RCC 7860 (cell line): ENCODE data around the gene ELOVL4.

Experiments
- DNase-seq: peaks from one replicate; pipeline ENCODE4 v3.0.0-alpha.2; 2015; ENCODE audit warnings: low spot score
- FAIRE-seq: peaks from 2 replicates; lab custom pipeline; 2012; peaks lifted over from hg19 to GRCh38; lab: Jason Lieb, UNC

Gene ELOVL4

GRCh38 chr6:79947191-79948186 is at the start of gene ELOVL4:
Gene ELOVL4, minus strand, starts transcription at chr6:79947553. Its CDS starts 274 bp downstream, at chr6:79947279.
- no peak for DNase-seq
- no peak for FAIRE-seq

GRCh38 chr6:79993911-79994309 is 46.6 kb upstream of the ELOVL4 start:
- FAIRE-seq, result no peak
- no peak for DNase-seq

GRCh38 chr6:79993012-79993910 is 45.9 kb upstream of the ELOVL4 start:
- no peak for FAIRE-seq
- no peak for DNase-seq

- FAIRE-seq, result no peak
- no peak for DNase-seq
Observed at GRCh38 chr6:79989641-79990040, 42.3 kb upstream of the ELOVL4 start.

- no peak for FAIRE-seq
Observed at GRCh38 chr6:79985128-79985527, 37.8 kb upstream of the ELOVL4 start.

GRCh38 chr6:79984261-79984660 is 36.9 kb upstream of the ELOVL4 start:
- DNase-seq, result peak; percentile 27
- FAIRE-seq, result peak; percentile 71

More at GRCh38 chr6:79985128-79985527, 37.8 kb upstream of the ELOVL4 start:
- no peak for DNase-seq

GRCh38 chr6:79981652-79982051 is 34.3 kb upstream of the ELOVL4 start:
- no peak for FAIRE-seq
- DNase-seq, result no peak

GRCh38 chr6:79971193-79971592 is 23.8 kb upstream of the ELOVL4 start:
- DNase-seq (no peak), FAIRE-seq (no peak)

- FAIRE-seq (no peak), DNase-seq (no peak)
Observed at GRCh38 chr6:79969784-79970183, 22.4 kb upstream of the ELOVL4 start.

- FAIRE-seq, result no peak
- DNase-seq, result no peak
Observed at GRCh38 chr6:79967178-79967577, 19.8 kb upstream of the ELOVL4 start.

- FAIRE-seq, result no peak
- DNase-seq, result no peak
Observed at GRCh38 chr6:79964607-79965081, 17.3 kb upstream of the ELOVL4 start.

- FAIRE-seq, result no peak
Observed at GRCh38 chr6:79954849-79955248, 7.5 kb upstream of the ELOVL4 start.

GRCh38 chr6:79949233-79949632 is 1.9 kb upstream of the ELOVL4 start:
- peak; percentile 8 for DNase-seq
- FAIRE-seq, result no peak

More at GRCh38 chr6:79954849-79955248, 7.5 kb upstream of the ELOVL4 start:
- DNase-seq, result no peak

GRCh38 chr6:79946272-79947190 is 822 bp downstream of the ELOVL4 start:
- FAIRE-seq, result no peak
- DNase-seq, result no peak

- FAIRE-seq (no peak), DNase-seq (no peak)
Observed at GRCh38 chr6:79943133-79943532, 4.2 kb downstream of the ELOVL4 start.

- no peak for FAIRE-seq
- no peak for DNase-seq
Observed at GRCh38 chr6:79941489-79942151, 5.7 kb downstream of the ELOVL4 start.

- FAIRE-seq (no peak), DNase-seq (no peak)
Observed at GRCh38 chr6:79928478-79928998, 18.8 kb downstream of the ELOVL4 start.

GRCh38 chr6:79927758-79928157 is 19.6 kb downstream of the ELOVL4 start:
- no peak for DNase-seq
- FAIRE-seq, result no peak

GRCh38 chr6:79923270-79923669 is 24.1 kb downstream of the ELOVL4 start:
- no peak for DNase-seq

More at GRCh38 chr6:79923270-79923669, 24.1 kb downstream of the ELOVL4 start:
- no peak for FAIRE-seq
